GM12892 (cell line): Measurements from ENCODE around the gene PYCARD.
"Not testable (repeated sequence)": the region's sequence is repeated elsewhere in the genome, so short reads cannot be mapped to it uniquely, and the experiment has no call there.

Source experiments
- DNase-seq: peaks from one replicate; pipeline ENCODE4 v3.0.0; 2011; ENCODE audit not compliant: insufficient read length
- FAIRE-seq: peaks from 2 replicates; lab custom pipeline; 2011; peaks lifted over from hg19 to GRCh38; lab: Jason Lieb, UNC
- POLR2A ChIP-seq: IDR thresholded peaks from 2 replicates; pipeline ENCODE4 v1.6.1; 2011; ENCODE audit warnings: low read depth, low read length, control low read depth
- POLR2AphosphoS5 ChIP-seq: IDR thresholded peaks from 2 replicates; pipeline ENCODE4 v1.6.1; 2011; ENCODE audit warnings: low read depth, low read length, control low read depth
- TAF1 ChIP-seq: IDR thresholded peaks from 2 replicates; pipeline ENCODE4 v1.6.1; 2011; ENCODE audit warnings: low read depth, mild to moderate bottlenecking, control low read depth, low read length, borderline replicate concordance

PYCARD gene

GRCh38 chr16:31213877-31214707 is 11.5 kb upstream of the PYCARD start, which contains the start of gene TRIM72:
Gene TRIM72, plus strand, starts transcription at chr16:31214119. Its CDS starts 620 bp downstream, at chr16:31214739.
- FAIRE-seq (no peak), DNase-seq (no peak)
- TF ChIP-seq TAF1 (no peak), POLR2AphosphoS5 (no peak)

GRCh38 chr16:31213342-31213741 is 10.8 kb upstream of the PYCARD start:
- TF ChIP-seq POLR2AphosphoS5 (no peak), POLR2A (no peak), TAF1 (no peak)
- no peak for FAIRE-seq
- no peak for DNase-seq

GRCh38 chr16:31206776-31207175 is 4.2 kb upstream of the PYCARD start:
- TF ChIP-seq POLR2A (no peak), POLR2AphosphoS5 (no peak), TAF1 (no peak)
- FAIRE-seq, result no peak
- DNase-seq, result no peak

GRCh38 chr16:31204871-31205666 is 2.5 kb upstream of the PYCARD start:
- no peak for TF ChIP-seq TAF1
- no peak for TF ChIP-seq POLR2AphosphoS5
- TF ChIP-seq POLR2A, result no peak
- no peak for DNase-seq
- no peak for FAIRE-seq

DNA sequence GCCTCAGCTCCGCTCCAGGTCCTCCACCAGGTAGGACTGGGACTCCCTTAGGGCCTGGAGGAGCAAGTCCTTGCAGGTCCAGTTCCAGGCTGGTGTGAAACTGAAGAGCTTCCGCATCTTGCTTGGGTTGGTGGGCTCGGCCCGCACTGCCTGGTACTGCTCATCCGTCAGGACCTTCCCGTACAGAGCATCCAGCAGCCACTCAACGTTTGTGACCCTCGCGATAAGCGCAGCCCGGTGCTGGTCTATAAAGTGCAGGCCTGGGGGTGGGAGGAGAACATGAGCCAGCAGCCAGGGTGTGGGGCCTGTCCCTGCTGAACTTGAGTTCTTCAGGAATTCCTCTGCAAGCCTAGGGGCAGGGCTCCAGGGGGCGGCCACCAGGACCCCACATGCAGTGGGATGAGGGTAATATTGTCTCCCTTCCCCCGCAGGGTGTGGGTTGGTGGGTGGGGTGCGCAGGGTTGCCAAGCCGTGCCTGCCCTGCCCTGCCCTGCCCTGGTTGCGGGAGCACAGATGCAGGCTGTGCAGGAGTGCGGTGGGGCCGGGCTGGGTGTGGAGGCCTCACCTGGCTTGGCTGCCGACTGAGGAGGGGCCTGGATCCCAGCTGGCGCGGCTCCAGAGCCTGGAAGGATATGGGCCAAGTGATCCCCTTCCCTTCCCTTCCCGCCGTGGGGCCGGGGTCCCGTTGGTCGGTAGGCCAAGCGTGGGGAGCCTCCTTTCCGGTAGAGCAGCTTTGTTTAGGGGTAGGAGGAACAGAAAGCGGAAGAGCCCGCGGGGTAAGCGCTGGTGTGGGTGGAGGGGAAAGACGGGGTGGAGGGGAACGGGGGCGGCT is 762 bp downstream of the PYCARD start:
- TF ChIP-seq TAF1 (no peak), POLR2A (peak; percentile 40), POLR2AphosphoS5 (no peak)
- FAIRE-seq (peak; percentile 78), DNase-seq (peak; percentile 72)

GRCh38 chr16:31200821-31201568 is 1.6 kb downstream of the PYCARD start:
- FAIRE-seq (no peak), DNase-seq (no peak)
- TF ChIP-seq POLR2A, result no peak
- no peak for TF ChIP-seq TAF1
- TF ChIP-seq POLR2AphosphoS5, result no peak

- not testable (repeated sequence) for FAIRE-seq, DNase-seq
Observed at GRCh38 chr16:31200111-31200510, 2.4 kb downstream of the PYCARD start.

GRCh38 chr16:31199430-31200041 is 3.0 kb downstream of the PYCARD start:
- DNase-seq (no peak), FAIRE-seq (no peak)
- peak; percentile 80 for TF ChIP-seq POLR2AphosphoS5
- TF ChIP-seq TAF1, result no peak
- TF ChIP-seq POLR2A, result peak; percentile 72

- TF ChIP-seq TAF1 (no peak), POLR2A (peak; percentile 44; the same call in 1 of the 2 replicates), POLR2AphosphoS5 (peak; percentile 79)
- FAIRE-seq (no peak), DNase-seq (no peak)
Observed at GRCh38 chr16:31198207-31198882, 4.2 kb downstream of the PYCARD start.

DNA sequence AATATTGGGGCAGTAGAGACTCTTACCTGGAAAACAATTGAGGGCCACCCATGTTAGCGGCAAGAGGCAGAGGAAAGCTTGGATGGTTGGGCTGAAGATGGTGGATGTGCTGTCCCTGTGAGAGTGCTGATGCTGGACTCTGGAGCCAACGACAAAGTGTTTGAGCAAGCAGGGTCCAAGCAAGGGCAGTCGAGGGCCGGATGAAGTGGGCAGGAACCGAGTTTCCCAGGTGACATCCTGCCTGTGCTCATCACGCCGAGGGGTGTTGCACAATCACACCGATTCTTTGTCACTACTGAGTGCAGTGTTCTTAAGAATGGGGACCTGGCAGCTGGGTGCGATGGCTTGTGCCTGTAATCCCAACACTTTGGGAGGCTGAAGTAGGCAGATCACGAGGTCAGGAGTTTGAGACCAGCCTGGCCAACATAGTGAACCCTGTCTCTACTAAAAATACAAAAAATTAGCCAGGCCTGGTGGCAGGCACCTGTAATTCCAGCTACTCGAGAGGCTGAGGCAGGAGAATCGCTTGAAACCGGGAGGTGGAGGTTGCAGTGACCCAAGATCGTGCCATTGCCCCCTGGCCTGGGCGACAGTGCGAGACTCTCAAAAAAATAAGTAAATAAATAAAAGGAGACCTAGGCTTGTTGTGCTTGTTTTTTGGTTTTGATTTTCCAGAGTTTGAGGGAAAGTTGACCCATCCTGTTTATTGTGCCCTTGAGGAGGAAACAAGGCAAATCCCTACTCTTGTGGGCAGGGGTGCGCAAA is 6.1 kb downstream of the PYCARD start:
- DNase-seq (no peak), FAIRE-seq (no peak)
- TF ChIP-seq POLR2A (peak; percentile 56; the same call in 1 of the 2 replicates), TAF1 (no peak), POLR2AphosphoS5 (peak; percentile 96; the same call in 1 of the 2 replicates)

GRCh38 chr16:31195861-31196260 is 6.7 kb downstream of the PYCARD start:
- FAIRE-seq, DNase-seq: not testable (repeated sequence)
